Panc1 (cell line): Measurements from ENCODE around the gene METTL4. TPM values are rescaled to one million over a fixed set of nuclear protein-coding genes. Genes with fewer than 3 reads are reported as not detected.

ENCODE experiments used
- ATAC-seq: fragments of 200-7000 bp; cut with Tn5 transposase; 2 replicates; pipeline ENCODE4 v1.9.1; 2020; ENCODE audit warnings: mild to moderate bottlenecking, moderate library complexity
- Bru-seq: library from RNA; stranded (reverse); fragments of 400-500 nt; gene quantifications from one replicate; lab custom pipeline; 2021; lab: Mats Ljungman, UMichigan
- BruChase-seq, 2 experiments: library from RNA; stranded (reverse); fragments of 400-500 nt; gene quantifications; one replicate each; lab custom pipeline; 2021; lab: Mats Ljungman, UMichigan
- BruUV-seq: library from RNA; stranded (reverse); fragments of 400-500 nt; replicated peaks from 2 replicates; lab custom pipeline; 2021; lab: Mats Ljungman, UMichigan
- CTCF ChIA-PET: fragments of 300-600 bp; sonication (Branson Sonifier 250); formaldehyde crosslinking; loops from one replicate; lab custom pipeline; 2022; ENCODE audit warnings: antibody characterized with exemption; lab: Charles Lee
- POLR2A ChIA-PET: fragments of 300-600 bp; sonication (Branson Sonifier 250); formaldehyde crosslinking; loops from one replicate; lab custom pipeline; 2022; ENCODE audit warnings: antibody characterized with exemption; lab: Charles Lee
- DNase-seq: peaks from one replicate; pipeline ENCODE4 v3.0.0-alpha.2; 2010; ENCODE audit warnings: low read depth, low spot score
- H3K27ac ChIP-seq: 2 replicates; pipeline ENCODE4 v1.5.1; 2011; ENCODE audit warnings: mild to moderate bottlenecking, low read length, inconsistent platforms
- H3K27me3 ChIP-seq: fragments of 200-500 bp; sonication (Bioruptor generic); 2 replicates; pipeline ENCODE4 v1.6.0; 2014; ENCODE audit warnings: low read length, inconsistent platforms; ENCODE audit not compliant: control insufficient read depth, insufficient read depth
- H3K36me3 ChIP-seq: fragments of 200-500 bp; sonication (Bioruptor generic); 2 replicates; pipeline ENCODE4 v1.5.1; 2014; ENCODE audit warnings: inconsistent platforms, mild to moderate bottlenecking, low read length, moderate library complexity; ENCODE audit not compliant: control insufficient read depth, insufficient read depth
- H3K4me1 ChIP-seq: 2 replicates; pipeline ENCODE4 v1.5.1; 2011; ENCODE audit warnings: inconsistent platforms, mild to moderate bottlenecking, low read length, moderate library complexity; ENCODE audit not compliant: control insufficient read depth, insufficient read depth
- H3K4me3 ChIP-seq, 2 experiments: 2 replicates each; pipeline ENCODE4 v1.5.1; 2011 to 2012; ENCODE audit warnings: low read depth in 2 of 2, low read length in 2 of 2, mild to moderate bottlenecking in 2 of 2, inconsistent platforms in 1 of 2, moderate library complexity in 1 of 2
- H3K9me3 ChIP-seq: fragments of 200-500 bp; sonication (Bioruptor generic); 2 replicates; pipeline ENCODE4 v1.5.1; 2014; ENCODE audit warnings: low read depth, mild to moderate bottlenecking, inconsistent platforms, low read length, moderate library complexity; ENCODE audit not compliant: control insufficient read depth, insufficient read depth
- CTCF ChIP-seq: fragments of 450-650 bp; IDR thresholded peaks from 2 replicates; pipeline ENCODE4 v1.5.1; 2017; ENCODE audit warnings: mild to moderate bottlenecking
- POLR2AphosphoS5 ChIP-seq: IDR thresholded peaks from 2 replicates; pipeline ENCODE4 v1.6.1; 2012; ENCODE audit warnings: mild to moderate bottlenecking, low read depth, low read length, moderate library complexity
- REST ChIP-seq, 2 experiments: IDR thresholded peaks; 2 replicates each; pipeline ENCODE4 v1.6.1; 2011 to 2012; ENCODE audit warnings: low read depth in 2 of 2, control low read depth in 1 of 2, low read length in 1 of 2, mild to moderate bottlenecking in 1 of 2, moderate library complexity in 1 of 2; ENCODE audit not compliant: insufficient read depth in 1 of 2
- SIN3A ChIP-seq: IDR thresholded peaks from 2 replicates; pipeline ENCODE4 v1.6.1; 2012; ENCODE audit warnings: low read depth, mild to moderate bottlenecking, low read length, moderate library complexity, borderline replicate concordance; ENCODE audit not compliant: insufficient read depth
- TCF7L2 ChIP-seq: IDR thresholded peaks from 2 replicates; pipeline ENCODE4 v1.6.1; 2011; ENCODE audit warnings: mild to moderate bottlenecking, low read depth, low read length, inconsistent platforms
- in situ Hi-C: cut with HindIII; loops from 2 replicates; pipeline ENCODE4 v1.10.0; 2016; ENCODE audit warnings: low sequenced_read_pairs, low pct_unique_long_range_greater_than_20kb
- intact Hi-C: fragments of 100-400 bp; cut with micrococcal nuclease; formaldehyde crosslinking; loops from one replicate; pipeline ENCODE4 v1.10.0; 2022; ENCODE audit not compliant: unreplicated experiment
- long read RNA-seq: library from polyadenylated mRNA; unstranded; transcript quantifications from one replicate; pipeline ENCODE4 v2.0.0, GENCODE V29; 2021; ENCODE audit not compliant: unreplicated experiment
- polyA plus RNA-seq: library from polyadenylated mRNA; unstranded; fragments of >200 nt; gene quantifications from one replicate; pipeline ENCODE4 v1.2.1, GENCODE V29; 2012; ENCODE audit warnings: missing spikeins; ENCODE audit not compliant: insufficient read length
- total RNA-seq: library from RNA; stranded (reverse); gene quantifications from one replicate; pipeline ENCODE4 v1.2.1, GENCODE V29; 2021; ENCODE audit not compliant: unreplicated experiment

METTL4 gene, protein sequence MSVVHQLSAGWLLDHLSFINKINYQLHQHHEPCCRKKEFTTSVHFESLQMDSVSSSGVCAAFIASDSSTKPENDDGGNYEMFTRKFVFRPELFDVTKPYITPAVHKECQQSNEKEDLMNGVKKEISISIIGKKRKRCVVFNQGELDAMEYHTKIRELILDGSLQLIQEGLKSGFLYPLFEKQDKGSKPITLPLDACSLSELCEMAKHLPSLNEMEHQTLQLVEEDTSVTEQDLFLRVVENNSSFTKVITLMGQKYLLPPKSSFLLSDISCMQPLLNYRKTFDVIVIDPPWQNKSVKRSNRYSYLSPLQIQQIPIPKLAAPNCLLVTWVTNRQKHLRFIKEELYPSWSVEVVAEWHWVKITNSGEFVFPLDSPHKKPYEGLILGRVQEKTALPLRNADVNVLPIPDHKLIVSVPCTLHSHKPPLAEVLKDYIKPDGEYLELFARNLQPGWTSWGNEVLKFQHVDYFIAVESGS
- total RNA-seq (9.6 TPM), Bru-seq, nascent RNA (percentile 69 among the genes with signal in this experiment), BruChase-seq, experiment 1, labeled RNA remaining after a 2-hour chase (percentile 81 among the genes with signal in this experiment), BruChase-seq, experiment 2, labeled RNA remaining after a 6-hour chase (percentile 73 among the genes with signal in this experiment)
- polyA plus RNA-seq: 5.4 TPM
- long read RNA-seq, transcript METTL4-203 (9 exons, 2,742 nt): major isoform, 7 of 12 reads
- long read RNA-seq, partial matches to known transcripts: 1 of 12 reads
- long read RNA-seq, other reads (novel, unspliced or antisense): 4 of 12 reads

DNA sequence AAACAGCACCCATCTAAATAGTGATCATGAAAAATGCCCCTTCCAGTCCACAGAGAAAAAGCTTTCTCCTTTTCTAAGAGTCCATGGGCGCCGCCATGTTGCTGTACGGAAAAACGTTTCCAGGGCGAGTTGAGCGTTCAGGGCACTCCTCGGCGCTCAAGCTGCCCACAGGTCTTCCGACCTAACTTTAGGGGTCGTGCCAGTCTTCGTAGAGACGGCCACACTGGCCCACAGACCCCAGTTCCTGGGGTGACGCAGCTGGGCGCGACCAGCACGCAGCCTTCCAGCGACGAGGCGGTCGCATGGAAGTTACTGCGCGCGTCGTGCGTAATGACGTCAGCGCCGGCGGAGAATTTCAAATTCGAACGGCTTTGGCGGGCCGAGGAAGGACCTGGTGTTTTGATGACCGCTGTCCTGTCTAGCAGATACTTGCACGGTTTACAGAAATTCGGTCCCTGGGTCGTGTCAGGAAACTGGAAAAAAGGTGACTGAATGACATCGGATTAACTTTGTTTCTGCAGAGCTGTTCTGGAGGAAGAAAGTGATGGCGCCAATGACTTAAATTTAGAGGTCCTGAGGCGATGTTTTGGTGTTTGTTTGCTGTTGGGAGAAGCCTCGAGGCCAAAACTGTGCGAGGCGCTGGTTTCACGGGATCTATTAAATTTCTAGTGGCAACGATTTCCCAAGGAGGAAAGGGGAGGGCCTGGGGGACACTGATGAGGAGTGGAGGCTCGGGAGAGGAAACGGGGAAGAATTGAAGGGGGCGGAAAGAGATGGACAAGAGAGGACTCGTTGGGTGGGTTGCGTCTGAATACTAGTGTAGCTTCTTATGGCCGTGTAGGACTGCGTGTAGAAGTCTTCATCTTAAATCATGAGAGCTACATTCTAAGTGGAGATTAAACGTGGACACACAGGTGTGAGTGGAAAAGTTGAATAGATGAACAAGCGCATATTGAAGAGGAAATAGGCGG lies at the start of gene METTL4, which contains the start of gene NDC80:
Gene METTL4, minus strand, starts transcription at position 306 of the 971 bp plus-strand sequence. CDS start 4,289 bp downstream, outside the sequence.
Gene NDC80, plus strand, starts transcription at position 358 of the 971 bp plus-strand sequence. CDS start 1,429 bp downstream, outside the sequence.
- Histone ChIP-seq H3K9me3 (no peaks in the 10 kb centered on the region), H3K27ac (peak within 1 kb of the TSS; percentile 96), H3K4me1 (peaks cover 13% of the 10 kb centered on the region; the same call in 1 of the 2 replicates), H3K27me3 (no peaks in the 10 kb centered on the region), H3K36me3 (peaks cover 20% of the 10 kb centered on the region), H3K4me3 (peak within 1 kb of the TSS; percentile 87 to 99)
- BruUV-seq: no TSS peak
- ATAC-seq (peak; percentile 95), DNase-seq (peak; percentile 70)
- intact Hi-C loops (no loop called here), in situ Hi-C loops (no loop called here)
- TF ChIP-seq POLR2AphosphoS5: no peak; the same call in 1 of the 2 replicates
- peak; percentile 84 for TF ChIP-seq TCF7L2
- TF ChIP-seq REST (IDR thresholded peaks at IDR 0.05; ENCODE audit: insufficient read depth in 1 of 2, low read depth in 2 of 2, low read length in 1 of 2): no peak
- TF ChIP-seq SIN3A: peak; percentile 80
- no peak for TF ChIP-seq CTCF
- ChIA-PET CTCF (no interaction called here), POLR2A (interaction anchor here (0.5 to 0.6 kb wide), 2 partner anchors 78 to 1870 kb away, joined by 3 to 10 read pairs; no protein-coding TSS in a partner anchor)

DNA sequence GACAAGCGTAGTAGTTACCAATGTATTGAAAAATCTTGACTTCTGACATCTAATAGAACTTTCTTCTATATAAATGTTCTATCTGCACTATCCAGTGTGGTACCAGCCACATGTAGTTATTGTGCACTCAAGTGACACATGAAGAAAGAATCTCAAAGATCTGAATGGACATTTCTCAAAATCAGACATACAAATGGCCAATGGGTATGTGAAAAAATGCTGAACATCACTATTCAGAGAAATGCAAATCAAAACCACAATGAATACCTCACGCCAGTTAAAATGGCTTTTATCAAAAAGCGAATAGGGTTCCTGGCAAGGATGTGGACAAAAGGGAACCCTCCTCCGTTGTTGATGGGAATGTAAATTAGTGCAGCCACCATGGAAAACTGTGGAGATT lies 46.7 kb upstream of the METTL4 start:
- Histone ChIP-seq H3K36me3 (peaks cover 7% of the 10 kb centered on the region; the same call in 1 of the 2 replicates), H3K4me1 (no peaks in the 10 kb centered on the region), H3K9me3 (no peaks in the 10 kb centered on the region), H3K4me3 (no peak overlapping the region), H3K27ac (no peak overlapping the region), H3K27me3 (no peaks in the 10 kb centered on the region)
- no peak for DNase-seq
- in situ Hi-C loops (no loop called here), intact Hi-C loops (no loop called here)
- POLR2A ChIA-PET: no interaction called here
- TF ChIP-seq SIN3A (no peak), TCF7L2 (no peak)
- CTCF ChIA-PET: no interaction called here
- no TSS peak for BruUV-seq
- ATAC-seq: no peak
